B cell (primary cell): Measurements from ENCODE around the gene NFATC2. TPM values are rescaled to one million over a fixed set of nuclear protein-coding genes. Genes with fewer than 3 reads are reported as not detected.

Experiments used
- ATAC-seq: fragments of 200-7000 bp; cut with Tn5 transposase; one replicate; pipeline ENCODE4 v1.10.0; 2021; ENCODE audit warnings: low read depth, mild to moderate bottlenecking, moderate number of reproducible peaks, moderate library complexity
- CTCF ChIA-PET: fragments of 350-600 bp; sonication (Branson Sonifier 250); formaldehyde crosslinking; loops from one replicate; lab custom pipeline; 2021; ENCODE audit warnings: antibody characterized with exemption, inconsistent platforms; lab: Charles Lee
- POLR2A ChIA-PET: fragments of 350-600 bp; sonication (Branson Sonifier 250); formaldehyde crosslinking; loops from one replicate; lab custom pipeline; 2021; ENCODE audit warnings: antibody characterized with exemption; lab: Charles Lee
- DNase-seq: peaks from one replicate; pipeline ENCODE4 v3.0.0; 2013
- H2AFZ ChIP-seq: 2 replicates; pipeline ENCODE4 v1.6.1; 2012; ENCODE audit warnings: mild to moderate bottlenecking, low read depth, low read length; ENCODE audit not compliant: insufficient read depth, poor library complexity, severe bottlenecking
- H3K27ac ChIP-seq, 2 donors: 1 replicate in 1 of 2; 2 replicates in 1 of 2; pipeline ENCODE4 v1.5.1; 2012 to 2013; ENCODE audit warnings: low read length in 2 of 2, mild to moderate bottlenecking in 2 of 2, moderate library complexity in 1 of 2
- H3K27me3 ChIP-seq, 4 experiments: fragments of 200-600 bp in 1 of 4; sonication (generic) in 1 of 4; replicated peaks in 1 of 4; 1 replicate in 2 of 4; 2 replicates in 2 of 4; pipeline versions ENCODE4 v1.6.1 to v1.7.0; 2013 to 2016; ENCODE audit warnings: low read length in 3 of 4, mild to moderate bottlenecking in 2 of 4, mixed read lengths in 1 of 4, moderate library complexity in 1 of 4; ENCODE audit not compliant: insufficient read depth in 4 of 4, control insufficient read depth in 3 of 4; ENCODE audit errors: control extremely low read depth in 1 of 4
- H3K36me3 ChIP-seq, 2 experiments: replicated peaks in 1 of 2; 1 replicate in 1 of 2; 2 replicates in 1 of 2; pipeline versions ENCODE4 v1.6.1 to v1.7.1; 2013; ENCODE audit warnings: low read length in 1 of 2; ENCODE audit not compliant: insufficient read depth in 2 of 2, control insufficient read depth in 1 of 2; ENCODE audit errors: control extremely low read depth in 1 of 2, extremely low read depth in 1 of 2
- H3K4me1 ChIP-seq, 2 donors: fragments of 200-600 bp in 1 of 2; sonication (generic) in 1 of 2; 1 replicate in 1 of 2; 2 replicates in 1 of 2; pipeline versions ENCODE4 v1.5.1 to v1.6.1; 2013 to 2017; ENCODE audit warnings: low read length in 2 of 2; ENCODE audit not compliant: control insufficient read depth in 2 of 2, insufficient read depth in 2 of 2
- H3K4me2 ChIP-seq: replicated peaks from 2 replicates; pipeline ENCODE3; 2012; ENCODE audit warnings: mild to moderate bottlenecking, low read depth, low read length; ENCODE audit not compliant: poor library complexity, severe bottlenecking
- H3K4me3 ChIP-seq, 5 experiments: fragments of 200-600 bp in 1 of 5; sonication (generic) in 1 of 5; 1 replicate in 3 of 5; 2 replicates in 2 of 5; pipeline versions ENCODE4 v1.5.1 to v1.7.0; 2011 to 2016; ENCODE audit warnings: low read length in 4 of 5, mild to moderate bottlenecking in 4 of 5, low read depth in 2 of 5, control low read depth in 1 of 5, moderate library complexity in 1 of 5; ENCODE audit not compliant: insufficient read depth in 1 of 5; ENCODE audit errors: control extremely low read depth in 1 of 5, extremely low read depth in 1 of 5
- H3K79me2 ChIP-seq: fragments of 200-600 bp; sonication (generic); one replicate; pipeline ENCODE4 v1.6.0; 2016; ENCODE audit warnings: low read length; ENCODE audit not compliant: control insufficient read depth, insufficient read depth
- H3K9ac ChIP-seq: fragments of 200-600 bp; sonication (generic); 2 replicates; pipeline ENCODE4 v1.6.1; 2017; ENCODE audit warnings: mild to moderate bottlenecking, low read length, moderate library complexity
- H3K9me3 ChIP-seq, 3 donors: one replicate each; pipeline versions ENCODE4 v1.6.1 to v1.7.1; 2013; ENCODE audit warnings: low read length in 2 of 3; ENCODE audit not compliant: control insufficient read depth in 2 of 3, insufficient read depth in 1 of 3; ENCODE audit errors: control extremely low read depth in 1 of 3
- H4K20me1 ChIP-seq: 2 replicates; pipeline ENCODE4 v1.6.0; 2012; ENCODE audit warnings: mild to moderate bottlenecking, low read length; ENCODE audit not compliant: insufficient read depth, control insufficient read depth, poor library complexity, severe bottlenecking
- H3K27ac Mint-ChIP-seq: one replicate; pipeline ENCODE4 v1.8.0; 2021; ENCODE audit warnings: mixed read lengths
- H3K27me3 Mint-ChIP-seq: one replicate; pipeline ENCODE4 v1.8.0; 2021; ENCODE audit warnings: mixed read lengths
- H3K4me1 Mint-ChIP-seq: one replicate; pipeline ENCODE4 v1.8.0; 2021; ENCODE audit warnings: mixed read lengths
- H3K4me3 Mint-ChIP-seq: one replicate; pipeline ENCODE4 v1.8.0; 2021; ENCODE audit warnings: mixed read lengths
- H3K9me3 Mint-ChIP-seq: one replicate; pipeline ENCODE4 v1.8.0; 2022; ENCODE audit warnings: mixed read lengths; ENCODE audit not compliant: insufficient read depth
- CTCF ChIP-seq: fragments of 200-600 bp; IDR thresholded peaks from one replicate; pipeline ENCODE4 v1.8.0; 2022; ENCODE audit warnings: antibody characterized with exemption, mild to moderate bottlenecking
- EZH2 ChIP-seq: IDR thresholded peaks from 2 replicates; pipeline ENCODE4 v1.6.1; 2012; ENCODE audit warnings: borderline replicate concordance, low read depth, mild to moderate bottlenecking, moderate library complexity, low read length; ENCODE audit not compliant: insufficient read depth, poor library complexity, severe bottlenecking
- WGBS: methylation state at CpG from one replicate; pipeline ENCODE4 v1.1.5; 2013; ENCODE audit warnings: missing lambda C conversion rate; ENCODE audit not compliant: insufficient coverage; 5-methylcytosine and 5-hydroxymethylcytosine counted together
- intact Hi-C: fragments of 100-400 bp; cut with micrococcal nuclease; formaldehyde crosslinking; loops from one replicate; pipeline ENCODE4 v1.10.0; 2022
- polyA plus RNA-seq: library from polyadenylated mRNA; depleted of rRNA; stranded (reverse); fragments of >200 nt; gene quantifications from 2 replicates; pipeline ENCODE4 v1.2.3, GENCODE V29; 2012
- total RNA-seq, 2 donors: library from RNA; stranded (reverse); fragments of 120-200 nt in 1 of 2; gene quantifications; 1 replicate in 1 of 2; 2 replicates in 1 of 2; pipeline versions ENCODE4 v1.2.3 to v1.2.4, GENCODE V29; 2013 to 2022

Gene NFATC2
- total and polyA plus RNA-seq, 2 donors (not counting 1 experiment from before 2014, with no cell fraction given) = 10.1 to 38.0 TPM

- H3K4me1 Mint-ChIP-seq = peaks cover 11% of the 10 kb centered on the region
- Histone ChIP-seq H3K9me3 (peaks cover 0 to 14% (median 2%) of the 10 kb centered on the region in 3 donors), H3K27ac (no peak overlapping the region), H3K27me3 (no peaks in the 10 kb centered on the region), H3K9ac (no peak overlapping the region), H3K4me1 (peaks cover 4 to 11% of the 10 kb centered on the region in 2 donors), H2AFZ (no peak overlapping the region), H4K20me1 (no peaks in the 10 kb centered on the region), H3K4me2 (no peak overlapping the region), H3K79me2 (no peaks in the 10 kb centered on the region), H3K36me3 (no peaks in the 10 kb centered on the region), H3K4me3 (no peak overlapping the region)
- ATAC-seq = no peak
- H3K9me3 Mint-ChIP-seq = no peaks in the 10 kb centered on the region
- peaks cover 4% of the 10 kb centered on the region for H3K27me3 Mint-ChIP-seq
- CTCF ChIA-PET = interaction anchor here (0.6 to 7.9 kb wide), 6 partner anchors 11 to 812 kb away, joined by 3 to 117 read pairs (median 6); no protein-coding TSS in a partner anchor
- H3K4me3 Mint-ChIP-seq = no peak overlapping the region
- intact Hi-C loops = no loop called here
- 100% methylated on average over 8 of the region's 9 CpGs for WGBS
- H3K27ac Mint-ChIP-seq = no peak overlapping the region
- no peak for TF ChIP-seq CTCF
- TF ChIP-seq EZH2 = no peak
- POLR2A ChIA-PET = no interaction called here
- DNase-seq = no peak
Measured at GRCh38 chr20:51374961-51375360, 167.6 kb downstream of the NFATC2 start.

- CTCF ChIA-PET = interaction anchor here (1.4 to 7.9 kb wide), 4 partner anchors 11 to 248 kb away, joined by 6 to 117 read pairs (median 48); no protein-coding TSS in a partner anchor
- no peak overlapping the region for H3K27ac Mint-ChIP-seq
- 100% methylated on average over 2 of the region's 4 CpGs for WGBS
Measured at GRCh38 chr20:51374456-51374830, 168.1 kb downstream of the NFATC2 start.

More at GRCh38 chr20:51374456-51374830, 168.1 kb downstream of the NFATC2 start:
- no peak overlapping the region for H3K9ac ChIP-seq
- H3K27me3 ChIP-seq = no peaks in the 10 kb centered on the region
- DNase-seq = no peak
- H3K79me2 ChIP-seq = no peaks in the 10 kb centered on the region
- H3K27me3 Mint-ChIP-seq = peaks cover 4% of the 10 kb centered on the region
- H2AFZ ChIP-seq = no peak overlapping the region
- no peaks in the 10 kb centered on the region for H3K36me3 ChIP-seq
- no peak overlapping the region for H3K27ac ChIP-seq
- peaks cover 0 to 6% of the 10 kb centered on the region in 2 donors for H3K4me1 ChIP-seq
- intact Hi-C loops = no loop called here
- H3K9me3 ChIP-seq = peaks cover 0 to 9% (median 0%) of the 10 kb centered on the region in 3 donors
- TF ChIP-seq EZH2 = no peak
- H3K4me2 ChIP-seq = no peak overlapping the region
- no peak for ATAC-seq
- H3K9me3 Mint-ChIP-seq = no peaks in the 10 kb centered on the region
- H3K4me3 Mint-ChIP-seq = no peak overlapping the region
- H3K4me1 Mint-ChIP-seq = peaks cover 7% of the 10 kb centered on the region
- H3K4me3 ChIP-seq = no peak overlapping the region
- no peaks in the 10 kb centered on the region for H4K20me1 ChIP-seq
- POLR2A ChIA-PET = interaction anchor here (1.1 kb wide), 1 partner anchor 221 kb away, joined by 6 read pairs; no protein-coding TSS in a partner anchor
